ENCODE data around the gene TESK2. TPM values are rescaled to one million over a fixed set of nuclear protein-coding genes. Genes with fewer than 3 reads are reported as not detected.
"Not testable (repeated sequence)": the region's sequence is repeated elsewhere in the genome, so short reads cannot be mapped to it uniquely, and the experiment has no call there.

Gene TESK2, protein sequence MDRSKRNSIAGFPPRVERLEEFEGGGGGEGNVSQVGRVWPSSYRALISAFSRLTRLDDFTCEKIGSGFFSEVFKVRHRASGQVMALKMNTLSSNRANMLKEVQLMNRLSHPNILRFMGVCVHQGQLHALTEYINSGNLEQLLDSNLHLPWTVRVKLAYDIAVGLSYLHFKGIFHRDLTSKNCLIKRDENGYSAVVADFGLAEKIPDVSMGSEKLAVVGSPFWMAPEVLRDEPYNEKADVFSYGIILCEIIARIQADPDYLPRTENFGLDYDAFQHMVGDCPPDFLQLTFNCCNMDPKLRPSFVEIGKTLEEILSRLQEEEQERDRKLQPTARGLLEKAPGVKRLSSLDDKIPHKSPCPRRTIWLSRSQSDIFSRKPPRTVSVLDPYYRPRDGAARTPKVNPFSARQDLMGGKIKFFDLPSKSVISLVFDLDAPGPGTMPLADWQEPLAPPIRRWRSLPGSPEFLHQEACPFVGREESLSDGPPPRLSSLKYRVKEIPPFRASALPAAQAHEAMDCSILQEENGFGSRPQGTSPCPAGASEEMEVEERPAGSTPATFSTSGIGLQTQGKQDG
- 6.0 TPM for total RNA-seq

DNA sequence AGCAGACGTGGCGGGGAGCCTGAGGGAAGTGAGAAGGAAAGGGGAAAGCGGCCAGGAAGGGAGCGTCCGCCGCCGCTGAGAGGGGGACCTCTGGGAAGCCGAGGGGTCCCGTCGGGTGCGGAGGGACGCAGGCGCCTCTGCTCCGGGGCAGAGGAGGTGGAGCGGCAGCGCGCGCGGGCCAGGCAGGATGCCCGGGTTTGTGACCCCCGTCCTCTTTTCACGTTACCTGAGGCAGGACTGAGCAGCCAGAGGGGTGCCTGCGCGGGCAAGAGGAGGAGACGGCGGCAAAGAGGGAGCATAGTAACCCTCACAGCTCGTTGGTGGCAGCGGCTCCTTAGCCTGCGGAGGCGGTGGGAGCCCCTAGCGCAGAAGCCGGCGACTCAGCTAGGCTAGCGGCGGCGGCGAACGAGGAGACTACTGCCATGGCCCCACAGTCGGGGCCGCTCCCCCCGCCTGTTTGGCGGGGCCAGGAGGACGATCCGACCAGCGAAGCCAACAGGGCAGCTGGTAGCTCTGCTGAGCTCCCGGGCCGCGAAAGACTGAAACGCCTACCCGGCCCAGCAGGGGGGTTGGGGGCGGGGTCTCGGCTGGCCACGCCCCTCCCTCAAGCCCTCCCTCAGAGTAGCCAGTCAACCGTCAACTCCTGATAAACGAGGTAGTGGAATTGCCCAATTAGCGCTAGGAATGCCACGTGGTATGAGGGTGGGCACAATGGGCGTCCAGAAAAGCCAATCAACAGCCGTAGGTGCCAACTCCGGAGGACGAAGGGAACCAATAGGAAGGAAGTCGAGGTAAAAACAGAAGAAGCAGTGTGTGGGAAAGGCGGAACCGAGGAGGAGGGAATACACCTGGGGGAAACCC lies at the start of gene TESK2:
TESK2 (minus strand) TSS at position 538 of the 861 bp plus-strand sequence. CDS start 33,378 bp downstream, outside the sequence.
- peak; percentile 99 for DNase-seq (ENCODE audit: low spot score)

DNA sequence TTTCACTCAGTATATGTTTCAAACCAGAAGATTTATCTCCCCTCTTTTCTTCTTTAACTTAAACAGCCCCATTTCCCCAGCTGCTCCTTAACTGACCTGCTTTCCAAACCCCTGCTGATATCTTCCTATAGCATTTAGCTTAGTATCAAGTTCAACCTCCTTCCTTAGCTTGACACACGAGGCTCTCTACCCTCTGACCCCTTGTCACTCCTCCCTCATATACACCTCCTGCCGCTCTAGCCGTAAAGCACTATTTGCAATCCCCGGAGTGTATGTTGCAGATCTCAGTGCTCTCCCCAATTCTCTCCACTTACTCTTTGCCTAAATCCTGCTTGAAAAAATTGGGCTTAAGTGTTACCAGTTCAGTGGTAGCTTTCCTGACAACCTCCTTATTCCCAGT lies 45.9 kb upstream of the TESK2 start:
- DNase-seq (ENCODE audit: low spot score), result no peak

DNA sequence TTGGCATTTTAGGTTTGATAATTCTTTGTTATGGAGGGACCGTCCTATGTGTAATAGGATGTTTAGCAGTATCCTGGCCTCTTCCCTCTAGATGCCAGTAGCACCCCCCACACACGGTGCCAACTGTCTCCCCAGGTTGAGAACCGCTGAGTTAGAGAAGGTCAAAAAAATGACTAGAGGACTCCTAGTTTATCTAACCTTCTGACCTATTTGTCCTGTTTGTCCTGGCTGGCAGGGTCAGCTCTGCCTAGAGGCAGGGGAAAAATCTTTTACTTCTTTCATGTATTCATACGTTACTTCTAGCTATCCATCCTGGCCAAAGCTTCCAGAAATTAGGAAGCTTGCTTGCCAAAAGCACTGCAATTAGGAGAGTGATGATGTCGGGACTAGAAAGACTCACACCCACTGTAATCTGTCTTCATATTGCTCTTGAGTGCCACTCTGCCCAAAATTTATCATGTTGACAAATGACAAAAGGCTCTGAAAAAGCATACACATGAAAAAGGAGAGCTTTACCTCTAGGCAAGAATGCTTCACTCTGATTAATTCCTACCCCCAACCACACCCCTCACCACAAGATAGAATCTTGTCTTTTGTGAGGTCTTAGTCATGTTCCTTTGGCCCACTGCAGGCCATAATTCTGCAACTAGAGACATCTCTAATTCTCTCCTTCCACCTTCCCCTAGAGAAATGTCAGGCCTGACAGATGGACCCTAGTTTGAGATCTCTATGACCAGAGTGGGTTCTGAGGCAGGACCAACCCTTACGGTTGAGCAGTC lies 45.2 kb upstream of the TESK2 start:
- no peak for DNase-seq (ENCODE audit: low spot score)

DNA sequence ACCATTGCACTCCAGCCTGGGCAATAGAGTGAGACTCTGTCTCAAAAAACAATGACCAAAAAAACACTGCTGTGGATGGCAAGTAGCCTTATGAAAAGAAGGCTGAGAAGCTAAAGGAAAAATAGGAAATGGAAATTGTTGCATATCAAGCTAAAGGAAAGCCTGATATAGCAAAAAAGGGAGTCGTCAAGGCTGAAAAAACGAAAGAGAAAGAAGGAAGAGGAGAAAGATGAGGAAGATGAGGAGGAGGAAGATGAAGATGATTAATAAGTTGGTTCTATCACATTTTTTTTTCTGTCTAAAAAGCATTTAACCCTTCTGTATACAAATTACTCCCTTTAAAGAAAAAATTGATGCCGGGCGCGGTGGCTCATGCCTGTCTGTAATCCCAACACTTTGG lies 40.9 kb upstream of the TESK2 start:
- DNase-seq (ENCODE audit: low spot score), result no peak

DNA sequence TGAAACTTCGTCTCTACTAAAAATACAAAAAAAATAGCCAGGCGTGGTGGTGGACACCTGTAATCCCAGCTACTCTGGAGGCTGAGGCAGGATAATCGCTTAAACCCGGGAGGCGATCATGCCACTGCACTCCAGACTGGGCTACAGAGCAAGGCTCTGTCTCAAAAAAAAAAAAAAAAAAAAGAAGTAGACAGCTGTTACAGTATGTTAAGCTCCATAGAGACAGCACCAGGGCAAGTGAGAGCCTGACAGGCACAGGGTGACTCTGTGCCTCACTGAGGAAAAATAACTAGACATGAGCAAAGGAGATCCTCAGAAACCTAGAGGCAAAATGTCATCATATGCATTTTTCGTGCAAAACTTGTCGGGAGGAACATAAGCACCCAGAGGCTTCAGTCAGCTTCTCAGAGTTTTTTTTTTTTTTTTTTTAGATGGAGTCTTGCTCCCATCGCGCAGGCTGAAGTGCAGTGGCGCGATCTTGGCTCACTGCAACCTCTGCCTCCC lies 39.7 kb upstream of the TESK2 start:
- DNase-seq (ENCODE audit: low spot score), result no peak

DNA sequence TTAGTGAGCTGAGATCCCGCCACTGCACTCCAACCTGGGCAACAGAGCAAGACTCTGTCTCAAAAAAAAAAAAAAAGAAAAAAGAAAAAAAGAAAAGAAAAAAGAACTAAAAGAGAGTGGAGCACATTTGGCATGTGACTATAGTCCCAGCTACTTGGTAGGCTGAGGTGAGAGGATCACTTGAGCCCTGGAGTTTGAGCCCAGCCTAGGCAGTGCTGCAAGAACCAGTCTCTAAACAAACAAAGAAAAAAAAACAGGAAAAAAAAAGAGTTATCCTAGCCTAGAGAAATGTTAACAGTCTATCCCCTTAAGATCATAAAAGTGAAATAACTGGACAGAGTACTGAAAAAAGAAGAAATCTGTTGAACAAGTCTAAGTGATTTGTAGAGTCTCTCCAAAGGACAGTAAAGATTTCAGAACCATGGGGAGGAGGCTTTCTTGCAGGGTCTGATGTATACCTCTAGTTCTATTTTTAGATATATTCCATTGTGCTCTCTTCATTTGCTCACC lies 35.2 kb upstream of the TESK2 start:
- no peak for DNase-seq (ENCODE audit: low spot score)

DNA sequence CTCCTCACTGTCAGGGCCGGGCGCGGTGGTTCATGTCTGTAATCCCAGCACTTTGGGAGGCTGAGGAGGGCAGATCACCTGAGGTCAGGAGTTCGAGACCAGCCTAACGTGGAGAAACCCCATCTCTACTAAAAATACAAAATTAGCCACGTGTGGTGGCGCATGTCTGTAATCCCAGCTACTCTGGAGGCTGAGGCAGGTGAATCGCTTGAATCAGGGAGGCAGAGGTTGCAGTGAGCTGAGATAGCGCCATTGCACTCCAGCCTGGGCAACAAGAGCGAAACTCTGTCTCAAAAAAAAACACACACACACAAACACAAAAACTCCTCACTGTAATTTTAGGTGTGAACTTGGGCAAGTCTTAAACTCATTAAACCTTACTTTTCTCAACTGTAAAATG lies 33.0 kb upstream of the TESK2 start:
- DNase-seq (ENCODE audit: low spot score), result not testable (repeated sequence)

DNA sequence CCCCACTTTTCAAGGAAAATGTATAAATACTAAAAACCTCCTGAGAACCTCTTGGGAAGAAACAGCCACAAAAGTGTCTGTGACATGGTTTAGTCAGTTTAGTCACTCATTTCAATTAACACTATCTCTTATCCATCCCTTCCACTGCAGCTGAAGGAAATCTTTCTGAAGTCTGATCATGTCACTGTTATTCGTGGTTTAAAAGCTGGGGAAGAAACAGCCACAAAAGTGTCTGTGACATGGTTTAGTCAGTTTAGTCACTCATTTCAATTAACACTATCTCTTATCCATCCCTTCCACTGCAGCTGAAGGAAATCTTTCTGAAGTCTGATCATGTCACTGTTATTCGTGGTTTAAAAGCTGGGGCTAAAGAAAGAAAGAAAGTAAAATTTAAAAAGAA lies 32.6 kb upstream of the TESK2 start:
- DNase-seq (ENCODE audit: low spot score), result not testable (repeated sequence)

DNA sequence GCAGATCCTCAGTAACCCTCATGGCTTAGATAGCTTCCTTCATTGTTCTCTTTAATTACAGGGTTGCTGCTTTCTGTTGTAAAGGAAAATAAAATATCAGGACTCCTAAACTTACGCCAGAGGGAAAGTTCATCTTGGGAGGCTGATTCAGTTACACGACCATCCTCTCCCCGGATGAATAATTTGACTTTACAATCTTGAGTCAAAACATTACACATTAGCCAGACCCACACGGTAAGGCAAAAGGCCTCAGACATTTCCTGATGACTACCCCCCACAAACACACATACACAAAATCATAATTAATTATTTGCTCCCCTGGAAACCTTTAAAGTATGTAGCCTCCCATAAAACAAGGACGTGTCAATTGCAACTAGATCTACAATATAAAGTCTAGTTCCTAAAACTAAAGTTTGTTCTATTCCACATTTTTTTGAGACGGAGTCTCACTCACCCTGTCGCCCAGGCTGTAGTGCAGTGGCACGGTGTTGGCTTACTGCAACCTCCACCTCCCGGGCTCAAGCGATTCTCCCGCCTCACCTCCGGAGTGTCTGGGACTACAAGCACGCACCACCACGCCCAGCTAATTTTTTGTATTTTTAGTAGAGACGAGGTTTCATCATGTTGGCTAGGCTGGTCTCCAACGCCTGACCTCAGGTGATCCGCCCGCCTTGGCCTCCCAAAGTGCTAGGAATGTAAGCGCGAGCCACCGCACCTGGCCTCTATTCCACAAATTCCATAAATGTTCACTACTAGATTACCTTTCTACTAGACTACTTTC lies 31.6 kb upstream of the TESK2 start:
- DNase-seq (ENCODE audit: low spot score), result no peak

DNA sequence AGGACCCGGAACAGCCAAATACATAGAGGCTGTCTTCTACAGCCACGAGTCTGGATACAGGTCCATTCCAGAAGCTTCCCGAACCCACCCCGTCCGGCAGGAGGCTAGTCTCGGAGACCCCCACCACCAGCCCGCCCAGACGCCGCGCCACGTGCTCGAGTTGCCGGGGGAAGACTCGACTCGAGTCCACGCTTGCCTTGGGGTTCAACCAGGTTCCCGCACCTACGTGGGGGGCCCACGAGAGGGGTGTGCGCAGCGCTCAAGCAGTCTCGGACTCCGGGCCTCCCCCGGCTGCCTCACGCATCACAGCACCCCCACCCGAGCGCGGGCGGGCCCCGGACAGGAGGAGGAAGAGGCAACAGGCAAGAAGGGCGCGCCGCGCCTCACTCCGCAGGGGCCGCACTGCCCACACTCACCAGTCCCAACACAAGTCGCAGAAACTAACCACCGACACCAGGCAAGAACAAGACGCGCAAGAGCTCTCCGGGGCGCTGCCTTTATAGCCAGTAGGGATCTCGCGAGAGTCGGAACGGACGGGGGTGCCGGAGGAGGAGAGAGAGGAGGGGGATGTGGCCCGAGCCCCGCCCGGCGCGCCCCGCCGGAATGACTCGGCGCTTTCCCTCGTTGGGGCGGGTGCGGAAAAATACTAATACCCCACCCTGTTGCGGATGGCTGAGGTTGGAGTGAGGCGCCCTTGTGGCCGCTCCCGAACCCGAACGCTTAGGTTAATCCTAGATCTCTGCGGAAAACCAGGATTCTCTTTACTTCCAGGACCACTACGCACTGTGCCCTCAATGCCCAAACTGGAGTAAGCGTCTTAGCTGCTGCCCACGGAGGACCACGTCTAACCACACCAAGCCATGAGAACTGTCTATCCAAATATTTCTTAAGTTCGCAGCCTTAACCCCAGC lies 30.7 kb upstream of the TESK2 start, which contains the start of gene PRDX1:
PRDX1 (minus strand) TSS at position 472 of the 911 bp plus-strand sequence. CDS start 2,841 bp downstream, outside the sequence.
- peak; percentile 97 for DNase-seq (ENCODE audit: low spot score)

DNA sequence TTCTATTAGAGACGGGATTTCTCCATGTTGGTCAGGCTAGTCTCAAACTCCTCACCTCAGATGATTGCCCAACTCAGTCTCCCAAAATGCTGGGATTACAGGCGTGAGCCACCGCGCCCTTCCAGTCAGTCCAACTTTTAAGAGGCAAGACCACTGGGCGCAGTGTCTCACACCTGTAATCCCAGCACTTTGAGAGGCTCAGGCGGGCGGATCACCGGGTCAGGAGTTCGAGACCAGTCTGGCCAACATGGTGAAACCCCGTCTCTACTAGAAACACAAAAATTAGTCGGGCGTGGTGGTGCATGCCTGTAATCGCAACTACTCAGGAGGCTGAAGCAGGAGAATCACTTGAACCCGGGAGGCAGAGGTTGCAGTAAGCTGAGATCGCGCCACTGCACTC lies 28.8 kb upstream of the TESK2 start:
- not testable (repeated sequence) for DNase-seq (ENCODE audit: low spot score)

DNA sequence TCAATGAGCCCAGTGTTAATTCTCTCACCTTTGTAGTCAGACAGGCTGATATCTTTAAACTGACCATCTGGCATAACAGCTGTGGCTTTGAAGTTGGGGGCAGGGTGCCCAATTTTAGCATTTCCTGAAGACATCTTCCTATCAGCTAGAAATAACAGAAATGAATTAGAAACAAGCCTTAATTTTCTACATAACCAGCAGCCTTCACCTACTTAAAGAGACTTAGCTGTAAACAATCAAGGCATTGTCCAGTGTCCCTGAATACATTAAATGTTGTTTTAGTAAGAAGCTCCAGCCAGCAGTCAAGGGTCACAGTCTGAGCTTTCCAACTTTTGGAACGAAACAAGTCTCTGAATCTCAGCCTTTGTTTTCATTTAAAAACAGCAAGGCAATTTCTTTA lies 27.9 kb upstream of the TESK2 start:
- no peak for DNase-seq (ENCODE audit: low spot score)

DNA sequence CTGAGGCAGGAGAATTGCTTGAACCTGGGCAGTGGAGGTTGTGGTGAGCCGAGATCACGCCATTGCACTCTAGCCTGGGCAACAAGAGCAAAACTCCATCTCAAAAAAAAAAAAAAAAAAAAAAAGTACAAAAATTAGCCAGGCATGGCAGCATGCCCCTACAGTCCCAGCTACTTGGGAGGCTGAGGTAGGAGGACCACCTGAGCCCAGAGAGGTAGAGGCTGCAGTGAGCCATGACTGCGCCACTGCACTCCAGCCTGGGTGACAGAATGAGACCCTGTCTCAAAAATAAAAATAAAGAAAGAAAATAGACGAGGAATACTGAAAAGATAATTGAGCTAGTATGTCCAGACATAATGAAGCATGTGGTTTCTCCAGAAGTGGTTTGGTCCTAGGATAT lies 27.4 kb upstream of the TESK2 start:
- not testable (repeated sequence) for DNase-seq (ENCODE audit: low spot score)

DNA sequence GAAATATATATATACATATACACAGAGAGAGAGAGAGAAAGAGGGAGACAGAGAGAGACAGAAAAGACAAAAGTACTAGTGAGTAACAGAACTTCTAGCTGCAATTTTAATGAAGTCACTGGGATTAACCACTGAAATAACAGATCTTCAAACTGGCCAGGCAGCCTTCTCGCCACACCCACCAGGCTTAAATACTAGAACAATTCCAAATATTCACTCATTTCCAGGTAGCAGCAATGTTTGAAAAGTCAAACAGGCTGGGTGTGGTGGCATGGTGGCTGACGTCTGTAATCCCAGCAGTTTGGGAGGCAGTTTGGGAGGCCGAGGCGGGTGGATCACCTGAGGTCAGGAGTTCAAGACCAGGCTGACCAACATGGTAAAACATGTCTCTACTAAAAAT lies 25.5 kb upstream of the TESK2 start:
- DNase-seq (ENCODE audit: low spot score), result no peak

DNA sequence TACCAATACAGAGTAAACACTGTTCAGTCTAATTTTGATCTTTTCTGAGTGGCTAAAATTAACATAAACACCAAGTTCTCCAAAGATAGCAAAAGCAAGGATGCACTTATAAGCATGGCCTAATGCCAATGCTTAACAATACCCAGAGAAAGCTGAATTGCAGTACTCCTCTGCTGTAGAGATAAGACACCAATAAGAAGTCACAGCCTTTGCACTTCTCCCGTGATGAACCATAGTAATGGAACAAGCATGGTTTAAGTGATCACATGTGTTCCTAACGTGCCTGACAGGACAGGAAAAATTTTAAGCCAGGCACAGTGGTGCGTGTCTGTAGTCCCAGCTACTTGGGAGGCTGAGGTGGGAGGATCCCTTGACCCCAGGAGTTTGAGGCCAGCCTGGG lies 25.1 kb upstream of the TESK2 start:
- DNase-seq (ENCODE audit: low spot score), result no peak

DNA sequence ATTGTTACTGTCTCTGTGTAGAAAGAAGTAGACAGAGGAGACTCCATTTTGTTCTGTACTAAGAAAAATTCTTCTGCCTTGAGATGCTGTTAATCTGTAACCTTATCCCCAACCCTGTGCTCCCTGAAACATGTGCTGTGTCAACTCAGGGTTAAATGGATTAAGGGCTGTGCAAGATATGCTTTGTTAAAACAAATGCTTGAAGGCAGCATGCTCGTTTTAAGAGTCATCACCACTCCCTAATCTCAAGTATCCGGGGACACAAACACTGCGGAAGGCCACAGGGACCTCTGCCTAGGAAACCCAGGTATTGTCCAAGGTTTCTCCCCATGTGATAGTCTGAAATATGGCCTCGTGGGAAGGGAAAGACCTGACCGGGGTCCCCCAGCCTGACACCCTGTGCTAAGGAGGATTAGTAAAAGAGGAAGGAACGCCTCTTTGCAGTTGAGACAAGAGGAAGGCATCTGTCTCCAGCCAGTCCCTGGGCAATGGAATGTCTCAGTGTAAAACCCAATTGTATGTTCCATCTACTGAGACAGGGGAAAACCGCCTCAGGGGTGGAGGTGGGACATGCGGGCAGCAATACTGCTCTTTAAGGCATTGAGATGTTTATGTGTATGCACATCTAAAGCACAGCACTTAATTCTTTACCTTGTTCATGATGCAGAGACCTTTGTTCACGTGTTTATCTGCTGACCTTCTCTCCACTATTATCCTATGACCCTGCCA lies 22.7 kb upstream of the TESK2 start:
- not testable (repeated sequence) for DNase-seq (ENCODE audit: low spot score)

DNA sequence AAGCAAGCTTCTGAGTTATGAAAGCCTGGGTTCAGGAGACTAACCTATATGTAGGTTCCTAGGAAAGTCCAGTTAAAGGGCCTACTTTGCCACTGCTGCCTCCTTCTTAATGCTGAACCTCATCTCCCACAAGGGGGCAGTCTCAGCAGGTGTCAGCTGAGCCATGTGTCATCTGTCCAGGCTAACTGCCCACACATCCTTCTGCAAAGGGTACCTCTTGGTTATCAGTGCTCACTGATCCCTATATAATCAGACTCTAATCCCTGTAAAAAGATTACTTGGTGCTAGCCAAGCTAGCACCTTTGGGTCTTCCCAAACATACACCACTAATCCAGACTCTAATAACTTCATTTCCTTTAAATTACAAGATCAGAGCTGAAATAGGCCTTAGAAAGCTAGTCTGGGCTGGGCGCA lies 21.7 kb upstream of the TESK2 start:
- peak; percentile 66 for DNase-seq (ENCODE audit: low spot score)

DNA sequence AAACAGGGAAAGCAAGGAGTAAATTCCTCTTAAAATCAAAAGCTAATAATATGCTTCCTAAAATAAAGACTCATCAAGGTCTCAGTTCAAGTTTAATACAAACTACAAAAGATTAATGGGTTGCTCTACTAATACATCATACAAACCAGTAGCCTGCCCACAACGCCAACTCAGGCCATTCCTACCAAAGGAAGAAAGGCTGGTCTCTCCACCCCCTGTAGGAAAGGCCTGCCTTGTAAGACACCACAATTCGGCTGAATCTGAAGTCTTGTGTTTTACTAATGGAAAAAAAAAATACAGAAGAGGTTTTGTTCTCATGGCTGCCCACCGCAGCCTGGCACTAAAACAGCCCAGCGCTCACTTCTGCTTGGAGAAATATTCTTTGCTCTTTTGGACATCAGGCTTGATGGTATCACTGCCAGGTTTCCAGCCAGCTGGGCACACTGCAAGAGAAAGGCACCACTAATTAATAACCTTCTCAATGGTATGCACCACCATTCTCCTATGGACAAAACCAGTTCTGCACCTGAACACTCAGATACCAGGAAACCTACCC lies 20.1 kb upstream of the TESK2 start:
- no peak for DNase-seq (ENCODE audit: low spot score)
